ENCODE results near the gene TCOF1. TPM values are rescaled to one million over a fixed set of nuclear protein-coding genes. Genes with fewer than 3 reads are reported as not detected.

Gene TCOF1
- total and polyA plus RNA-seq, 8 donors = 21.8 to 42.6 (median 31.1) TPM

DNA sequence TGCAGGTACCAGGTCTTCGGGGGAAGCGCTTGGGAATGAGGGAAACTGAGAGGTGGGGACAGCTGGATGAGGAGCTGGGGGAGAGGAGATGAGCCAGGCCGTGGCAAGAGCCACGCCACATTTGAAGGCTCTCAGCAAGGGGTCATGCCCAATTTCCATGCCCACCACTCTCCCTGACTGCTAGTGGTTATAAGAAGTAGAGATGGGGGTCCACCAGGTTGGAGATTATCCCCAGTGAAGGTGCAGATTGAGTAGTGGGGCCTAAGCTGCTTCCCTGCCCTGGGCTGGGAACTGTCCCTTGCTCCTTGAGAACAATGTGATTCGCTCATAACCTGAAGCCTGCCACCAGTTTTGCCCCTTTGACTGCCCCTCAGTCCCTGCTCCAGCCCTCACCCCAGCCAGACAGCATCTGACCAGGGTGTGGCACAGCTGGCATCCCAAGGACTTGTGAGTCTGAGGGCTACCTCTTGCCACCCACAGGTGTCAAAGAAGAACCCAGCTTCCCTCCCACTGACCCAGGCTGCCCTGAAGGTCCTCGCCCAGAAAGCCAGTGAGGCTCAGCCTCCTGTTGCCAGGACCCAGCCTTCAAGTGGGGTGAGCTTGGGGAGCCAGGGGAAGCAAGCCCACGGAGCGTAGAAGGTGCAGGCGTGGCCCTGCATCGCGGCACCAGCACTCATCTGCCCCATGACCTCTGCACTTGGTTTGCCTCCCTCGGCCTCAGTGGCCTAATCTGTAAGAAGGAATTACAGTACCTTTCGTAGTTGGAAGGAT lies 33.8 kb downstream of the TCOF1 start:
- Histone ChIP-seq H3K27me3 (no peaks in the 10 kb centered on the region), H3K4me3 (no peak overlapping the region), H3K27ac (no peak overlapping the region), H3K9me3 (no peaks in the 10 kb centered on the region), H3K4me1 (no peaks in the 10 kb centered on the region), H3K36me3 (peaks cover 0 to 100% of the 10 kb centered on the region in 2 donors)
- ATAC-seq = no peak
- DNase-seq = peak in 1 of 4 donors; percentile 57
- intact Hi-C loops (cut with DNase I) = no loop called here
- TF ChIP-seq, protein P1, sequence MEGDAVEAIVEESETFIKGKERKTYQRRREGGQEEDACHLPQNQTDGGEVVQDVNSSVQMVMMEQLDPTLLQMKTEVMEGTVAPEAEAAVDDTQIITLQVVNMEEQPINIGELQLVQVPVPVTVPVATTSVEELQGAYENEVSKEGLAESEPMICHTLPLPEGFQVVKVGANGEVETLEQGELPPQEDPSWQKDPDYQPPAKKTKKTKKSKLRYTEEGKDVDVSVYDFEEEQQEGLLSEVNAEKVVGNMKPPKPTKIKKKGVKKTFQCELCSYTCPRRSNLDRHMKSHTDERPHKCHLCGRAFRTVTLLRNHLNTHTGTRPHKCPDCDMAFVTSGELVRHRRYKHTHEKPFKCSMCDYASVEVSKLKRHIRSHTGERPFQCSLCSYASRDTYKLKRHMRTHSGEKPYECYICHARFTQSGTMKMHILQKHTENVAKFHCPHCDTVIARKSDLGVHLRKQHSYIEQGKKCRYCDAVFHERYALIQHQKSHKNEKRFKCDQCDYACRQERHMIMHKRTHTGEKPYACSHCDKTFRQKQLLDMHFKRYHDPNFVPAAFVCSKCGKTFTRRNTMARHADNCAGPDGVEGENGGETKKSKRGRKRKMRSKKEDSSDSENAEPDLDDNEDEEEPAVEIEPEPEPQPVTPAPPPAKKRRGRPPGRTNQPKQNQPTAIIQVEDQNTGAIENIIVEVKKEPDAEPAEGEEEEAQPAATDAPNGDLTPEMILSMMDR (IDR thresholded peaks at IDR 0.05) = no peak

DNA sequence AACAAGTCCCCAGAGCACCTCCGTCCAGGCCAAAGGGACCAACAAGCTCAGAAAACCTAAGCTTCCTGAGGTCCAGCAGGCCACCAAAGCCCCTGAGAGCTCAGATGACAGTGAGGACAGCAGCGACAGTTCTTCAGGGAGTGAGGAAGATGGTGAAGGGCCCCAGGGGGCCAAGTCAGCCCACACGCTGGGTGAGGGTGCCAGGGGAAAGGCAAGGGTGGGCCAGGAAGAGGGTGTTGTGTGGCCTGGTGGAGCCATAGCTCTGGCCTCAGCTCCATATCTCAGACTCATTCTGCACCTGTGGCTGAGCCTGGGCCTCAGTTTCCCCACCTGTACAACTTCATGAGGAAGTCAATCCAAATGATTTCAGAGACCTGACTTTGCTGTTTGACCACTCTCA lies 34.5 kb downstream of the TCOF1 start:
- peaks cover 0 to 100% of the 10 kb centered on the region in 2 donors for H3K36me3 ChIP-seq

DNA sequence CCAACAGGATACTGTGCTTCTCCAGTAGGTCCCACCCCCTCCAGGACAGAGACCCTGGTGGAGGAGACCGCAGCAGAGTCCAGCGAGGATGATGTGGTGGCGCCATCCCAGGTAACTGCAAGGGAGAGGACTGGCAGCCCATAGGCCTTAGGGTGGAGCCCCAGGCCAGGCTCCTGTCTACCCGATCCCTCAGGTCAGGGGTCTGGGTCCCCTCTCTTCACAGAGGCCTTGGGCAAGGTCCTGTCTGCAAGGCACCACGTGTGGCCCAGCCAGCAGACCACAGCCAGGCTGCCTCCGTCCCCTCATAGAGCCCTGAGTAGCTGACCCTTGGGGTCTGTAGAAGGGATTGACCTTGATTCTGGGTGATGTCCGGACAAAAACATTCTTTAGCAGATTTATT lies 35.2 kb downstream of the TCOF1 start:
- ATAC-seq (no peak), DNase-seq (peak in 1 of 4 donors; percentile 47)
- Histone ChIP-seq H3K36me3 (peaks cover 0 to 100% of the 10 kb centered on the region in 2 donors), H3K4me3 (no peak overlapping the region), H3K27me3 (no peaks in the 10 kb centered on the region), H3K4me1 (no peaks in the 10 kb centered on the region), H3K9me3 (no peaks in the 10 kb centered on the region), H3K27ac (no peak overlapping the region)
- TF ChIP-seq, protein P1 (IDR thresholded peaks at IDR 0.05) = no peak
- intact Hi-C loops (cut with DNase I) = no loop called here

More for the DNA sequence above, 34.5 kb downstream of the TCOF1 start:
- no peak for ATAC-seq
- no peaks in the 10 kb centered on the region for H3K27me3 ChIP-seq
- peak in 1 of 4 donors; percentile 22 for DNase-seq
- H3K27ac ChIP-seq = no peak overlapping the region
- H3K4me3 ChIP-seq = no peak overlapping the region
- TF ChIP-seq, protein P1 (IDR thresholded peaks at IDR 0.05) = no peak
- intact Hi-C loops (cut with DNase I) = no loop called here
- no peaks in the 10 kb centered on the region for H3K9me3 ChIP-seq
- no peaks in the 10 kb centered on the region for H3K4me1 ChIP-seq

DNA sequence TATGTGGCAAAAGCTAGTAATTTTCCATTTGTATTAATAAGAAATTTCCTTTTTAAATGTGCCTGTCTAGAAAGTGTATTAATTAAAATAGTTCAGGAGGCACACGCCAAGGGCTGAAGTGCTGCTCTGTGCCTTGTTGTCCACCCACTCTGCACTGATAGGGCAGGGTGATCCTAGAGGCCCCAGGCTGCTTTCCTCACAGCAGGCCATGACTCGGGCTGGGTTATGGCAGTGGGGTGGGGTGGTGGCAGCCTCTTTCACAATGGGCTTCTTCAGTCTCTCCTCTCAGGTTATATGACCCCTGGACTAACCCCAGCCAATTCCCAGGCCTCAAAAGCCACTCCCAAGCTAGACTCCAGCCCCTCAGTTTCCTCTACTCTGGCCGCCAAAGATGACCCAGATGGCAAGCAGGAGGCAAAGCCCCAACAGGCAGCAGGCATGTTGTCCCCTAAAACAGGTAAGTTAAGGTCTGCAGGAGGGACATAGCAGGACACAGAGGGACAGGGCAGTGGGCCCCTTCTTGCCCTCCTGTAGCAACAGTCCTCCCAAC lies 35.7 kb downstream of the TCOF1 start:
- no peak overlapping the region for H3K4me3 ChIP-seq
- no peak for DNase-seq
- H3K9me3 ChIP-seq = no peaks in the 10 kb centered on the region
- no peaks in the 10 kb centered on the region for H3K4me1 ChIP-seq
- no peak for ATAC-seq
- H3K36me3 ChIP-seq = peaks cover 0 to 100% of the 10 kb centered on the region in 2 donors
- intact Hi-C loops (cut with DNase I) = no loop called here
- TF ChIP-seq, protein P1 (IDR thresholded peaks at IDR 0.05) = no peak
- H3K27me3 ChIP-seq = no peaks in the 10 kb centered on the region
- no peak overlapping the region for H3K27ac ChIP-seq

DNA sequence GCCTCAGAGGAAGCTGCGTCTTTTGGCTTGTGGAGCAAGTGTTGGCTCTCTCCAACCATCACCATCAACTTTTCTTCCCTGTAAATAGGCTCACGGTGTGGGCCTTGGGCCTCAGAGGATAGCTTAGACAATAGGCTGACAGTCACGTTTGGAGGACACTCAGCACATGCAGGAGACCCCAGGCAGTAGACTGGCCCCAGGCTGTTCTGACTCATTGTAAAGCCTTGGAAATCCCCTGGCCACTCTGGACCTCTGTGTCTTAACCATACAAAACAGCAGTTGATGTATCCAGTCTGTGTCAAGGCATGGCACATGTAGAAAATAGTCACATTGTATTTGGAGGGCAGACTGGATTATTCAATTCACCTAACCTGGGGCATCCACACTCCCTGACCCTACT lies 36.6 kb downstream of the TCOF1 start:
- no peaks in the 10 kb centered on the region for H3K27me3 ChIP-seq
- TF ChIP-seq, protein P1 (IDR thresholded peaks at IDR 0.05) = no peak
- ATAC-seq (no peak), DNase-seq (no peak)
- no peak overlapping the region for H3K4me3 ChIP-seq
- no peaks in the 10 kb centered on the region for H3K4me1 ChIP-seq
- intact Hi-C loops (cut with DNase I) = no loop called here
- no peaks in the 10 kb centered on the region for H3K9me3 ChIP-seq
- no peak overlapping the region for H3K27ac ChIP-seq
- peaks cover 0 to 100% of the 10 kb centered on the region in 2 donors for H3K36me3 ChIP-seq
